NCI-H82 treated with DMSO at 0.1 percent for 48 hours (cell line): Measurements from ENCODE around the gene PHETA1.
"Not testable (repeated sequence)": the region's sequence is repeated elsewhere in the genome, so short reads cannot be mapped to it uniquely, and the experiment has no call there.

ENCODE experiments used
- DNase-seq: peaks from one replicate; lab custom pipeline; 2025; ENCODE audit not compliant: unreplicated experiment; lab: John Stamatoyannopoulos, UW

PHETA1 gene

DNA sequence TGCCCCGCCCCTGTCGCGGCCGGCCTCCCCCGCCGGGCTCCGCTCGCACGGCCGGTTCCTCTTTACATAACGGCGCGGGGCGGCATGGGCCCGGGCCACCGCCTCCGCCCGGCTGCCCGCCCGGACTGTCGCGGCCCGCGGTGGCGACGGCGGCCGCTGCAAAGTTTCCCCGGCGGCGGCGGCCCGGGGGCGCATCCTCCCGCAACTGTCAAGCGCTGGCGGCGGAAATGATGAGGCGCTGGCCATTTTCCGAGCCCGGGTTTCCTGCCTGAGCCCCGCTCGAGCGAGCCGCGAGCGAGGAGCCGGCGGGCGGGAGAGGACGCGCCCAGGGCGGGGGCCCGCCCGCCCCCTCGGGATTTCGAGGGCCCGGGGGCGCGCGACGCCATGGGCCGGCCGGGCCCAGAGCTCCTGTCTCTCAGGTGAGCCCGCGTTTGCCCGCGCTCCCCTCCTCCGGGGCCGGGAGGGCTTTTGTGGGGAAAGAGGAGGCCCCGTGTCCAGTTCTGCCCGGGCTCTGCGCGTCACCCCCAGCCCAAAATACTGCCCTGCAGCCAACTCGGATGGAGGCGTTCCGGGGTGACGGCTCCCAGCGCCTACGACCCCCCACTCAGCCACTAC is 37.1 kb upstream of the PHETA1 start, which contains the start of gene SH2B3:
Gene SH2B3, plus strand, starts transcription at position 65 of the 615 bp plus-strand sequence. CDS start 12,223 bp downstream, outside the sequence.
- DNase-seq: no peak

DNA sequence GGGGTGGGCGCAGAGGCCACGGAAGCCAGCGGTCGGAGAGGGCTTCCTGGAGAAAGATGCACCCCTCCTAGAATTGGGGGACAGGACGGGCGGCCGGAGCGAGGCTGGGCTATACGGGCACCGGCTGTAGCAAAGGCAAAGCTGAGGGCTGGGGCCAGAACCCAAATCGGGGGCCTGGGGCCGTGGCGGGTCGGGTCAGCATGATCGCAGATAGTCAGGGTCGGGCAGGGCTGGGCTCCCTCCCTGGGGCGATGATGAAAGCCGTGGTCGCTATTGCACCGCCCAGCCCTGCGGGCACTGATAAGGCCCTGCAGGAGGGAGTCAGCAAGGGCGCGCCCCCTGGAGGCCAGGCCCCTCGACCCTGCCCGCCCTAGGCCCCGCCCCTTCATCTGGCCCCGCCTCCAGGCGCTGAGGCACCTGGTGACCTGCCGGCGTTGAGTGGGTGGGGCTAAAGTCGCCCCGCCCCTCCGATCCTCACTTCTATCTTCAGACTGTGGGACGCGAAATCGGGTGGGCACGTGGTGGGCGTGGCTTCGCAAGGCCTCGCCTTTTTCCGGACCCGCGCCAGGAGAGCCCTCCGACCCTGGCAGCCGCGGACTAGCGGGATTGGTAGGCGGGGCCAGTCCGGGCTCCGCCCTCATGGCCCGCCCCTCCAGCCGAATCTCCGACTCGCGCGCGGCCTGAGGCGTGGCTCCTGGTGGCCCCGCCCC is 36.4 kb upstream of the PHETA1 start:
- DNase-seq: peak; percentile 90

DNA sequence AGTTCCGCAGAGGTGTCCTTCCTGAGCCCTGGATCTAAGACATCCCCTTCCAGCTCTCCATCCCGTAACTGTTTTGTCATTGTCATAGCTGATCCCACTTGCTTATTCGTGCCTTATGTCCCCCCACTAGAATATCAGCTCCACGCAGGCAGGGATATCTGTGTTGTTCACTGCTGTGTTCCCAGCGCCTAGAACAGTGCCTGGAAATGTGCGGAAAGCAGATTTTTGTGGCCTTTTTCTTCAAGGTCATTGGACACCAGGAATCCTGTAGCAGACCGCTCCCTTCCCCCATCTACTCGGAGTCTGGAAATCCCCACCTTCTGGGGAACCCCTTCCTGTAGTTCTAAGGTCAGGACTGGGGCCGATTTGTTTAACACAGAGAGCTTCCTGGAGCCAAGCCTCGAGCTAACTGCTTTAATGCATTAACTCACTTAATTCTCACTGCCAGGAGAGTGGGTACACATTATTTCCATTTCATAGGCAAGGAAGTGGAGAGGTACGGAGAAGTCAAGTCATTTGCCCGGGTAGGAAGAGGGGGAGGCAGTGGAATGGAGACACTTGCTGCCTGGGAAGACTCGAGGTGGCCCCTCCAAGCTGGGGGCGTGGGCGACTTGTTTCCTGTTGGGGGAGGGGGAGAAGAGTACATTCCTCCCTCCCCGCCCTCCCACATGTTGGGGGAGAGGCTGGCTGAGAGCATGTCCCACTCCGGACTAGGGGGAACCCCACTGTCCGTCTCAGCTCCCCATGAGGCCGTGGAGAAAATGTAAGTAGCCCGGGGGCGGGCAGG is 35.7 kb upstream of the PHETA1 start:
- no peak for DNase-seq

DNA sequence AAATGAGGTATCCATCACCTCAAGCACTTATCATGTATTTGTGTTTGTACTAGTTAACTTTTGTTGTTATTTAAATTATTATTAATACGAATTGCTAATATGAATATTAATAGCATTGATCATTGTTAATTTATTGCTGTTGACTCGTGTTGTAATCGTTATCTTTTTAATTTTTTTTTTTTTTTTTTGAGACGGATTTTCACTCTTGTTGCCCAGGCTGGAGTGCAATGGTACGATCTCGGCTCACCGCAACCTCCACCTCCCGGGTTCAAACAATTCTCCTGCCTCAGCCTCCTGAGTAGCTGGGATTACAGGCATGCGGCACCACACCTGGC is 33.6 kb upstream of the PHETA1 start:
- not testable (repeated sequence) for DNase-seq

DNA sequence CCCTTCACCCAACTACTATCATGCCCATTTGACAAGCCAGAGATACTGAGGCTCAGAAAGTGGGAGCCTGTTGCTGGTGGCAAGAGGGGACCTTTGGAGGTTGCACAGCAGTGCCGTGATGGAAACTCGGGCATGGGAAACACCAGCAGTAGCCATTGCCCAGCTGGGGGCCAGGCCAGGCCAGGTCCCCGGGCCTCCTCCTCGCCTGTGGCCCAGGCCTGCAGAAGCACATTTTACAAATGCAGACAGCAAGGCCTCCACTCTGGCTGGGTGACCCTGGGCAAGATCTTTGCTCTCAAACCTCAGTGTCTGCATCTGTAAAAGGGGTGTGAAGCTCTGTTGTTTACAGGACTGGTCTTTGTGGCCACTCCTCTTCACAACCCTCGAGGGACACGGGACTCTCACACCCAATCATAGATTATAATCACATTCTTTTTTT is 32.3 kb upstream of the PHETA1 start:
- DNase-seq: no peak

DNA sequence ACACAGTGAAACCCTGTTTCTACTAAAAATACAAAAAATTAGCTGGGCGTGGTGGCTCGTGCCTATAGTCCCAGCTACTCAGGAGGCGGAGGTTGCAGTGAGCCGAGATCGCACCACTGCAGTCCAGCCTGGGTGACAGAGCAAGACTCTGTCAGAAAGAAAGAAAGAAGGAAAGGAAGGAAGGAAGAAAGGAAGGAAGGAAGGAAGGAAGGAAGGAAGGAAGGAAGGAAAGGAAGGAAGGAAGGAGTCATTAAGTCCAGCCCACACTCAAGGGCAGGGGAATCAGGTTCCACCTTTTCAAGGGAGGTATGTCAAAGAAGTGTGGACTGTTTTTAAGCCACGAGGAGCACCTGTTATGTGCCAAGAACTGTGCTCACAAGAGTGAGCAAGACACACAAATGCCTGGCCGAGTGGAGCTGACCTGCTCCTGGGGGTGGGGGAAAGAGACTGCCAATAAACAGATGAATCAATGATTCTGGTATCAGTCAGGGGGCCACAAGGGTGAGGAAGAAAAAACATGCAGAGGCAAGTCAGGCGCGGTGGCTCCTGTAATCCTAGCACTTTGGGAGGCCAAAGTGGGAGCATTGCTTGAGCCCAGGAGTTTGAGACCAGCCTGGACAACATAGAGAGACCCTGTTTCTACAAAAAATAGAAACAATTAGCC is 31.0 kb upstream of the PHETA1 start:
- DNase-seq: not testable (repeated sequence)

DNA sequence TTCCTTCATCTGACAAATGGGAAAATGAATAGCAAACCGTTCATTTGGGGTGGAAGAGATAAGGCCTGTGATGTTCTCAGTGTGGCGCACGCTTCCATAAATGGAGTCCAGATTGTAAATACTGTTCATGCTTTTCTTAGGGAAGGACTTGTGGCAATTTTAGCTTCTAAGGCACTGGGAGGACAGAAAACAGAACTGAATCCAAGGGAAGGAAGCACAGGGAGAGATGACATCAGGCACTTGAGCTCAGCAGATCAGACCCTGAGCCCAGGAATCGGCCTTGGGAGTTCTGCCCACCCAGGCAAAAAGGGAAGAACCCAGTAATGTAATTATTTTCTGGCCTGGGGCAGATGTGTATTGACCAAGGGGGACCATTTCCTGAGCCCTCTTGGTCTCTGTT is 29.6 kb upstream of the PHETA1 start:
- DNase-seq: no peak

DNA sequence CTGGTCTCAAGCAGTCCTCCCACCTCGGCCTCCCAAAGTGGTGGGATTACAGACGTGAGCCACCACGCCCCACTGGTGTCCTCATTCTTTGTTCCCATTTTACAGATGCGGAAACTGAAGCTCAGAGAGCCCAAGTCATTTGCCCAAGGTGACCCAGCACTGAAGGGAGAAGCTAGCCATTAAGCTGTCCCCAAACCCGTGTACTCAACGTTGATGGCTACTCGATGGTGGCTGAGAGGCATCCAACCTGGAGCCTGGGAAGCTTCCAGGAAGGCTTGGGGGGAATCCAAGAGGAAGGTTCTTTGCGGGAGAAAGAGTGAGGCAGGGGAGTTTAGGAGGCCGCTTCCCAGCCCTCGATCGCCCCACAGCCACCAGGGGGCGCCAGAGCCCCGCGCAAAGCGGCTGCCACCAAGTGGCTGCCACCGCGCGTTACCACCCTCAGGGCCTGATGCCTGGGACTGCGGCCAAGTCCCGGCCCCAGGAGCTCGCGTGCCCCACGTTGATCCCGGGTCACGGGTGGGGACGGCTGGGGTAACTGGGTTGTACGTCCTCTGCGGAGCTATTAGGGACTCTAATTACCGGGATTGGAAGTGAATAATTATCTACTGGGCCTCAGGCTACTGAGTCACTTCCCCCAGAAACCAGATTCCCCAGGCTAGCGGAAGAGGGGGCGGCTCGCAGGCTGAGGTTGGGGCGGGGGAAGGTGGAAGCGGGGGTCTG is 28.0 kb upstream of the PHETA1 start:
- peak; percentile 33 for DNase-seq

DNA sequence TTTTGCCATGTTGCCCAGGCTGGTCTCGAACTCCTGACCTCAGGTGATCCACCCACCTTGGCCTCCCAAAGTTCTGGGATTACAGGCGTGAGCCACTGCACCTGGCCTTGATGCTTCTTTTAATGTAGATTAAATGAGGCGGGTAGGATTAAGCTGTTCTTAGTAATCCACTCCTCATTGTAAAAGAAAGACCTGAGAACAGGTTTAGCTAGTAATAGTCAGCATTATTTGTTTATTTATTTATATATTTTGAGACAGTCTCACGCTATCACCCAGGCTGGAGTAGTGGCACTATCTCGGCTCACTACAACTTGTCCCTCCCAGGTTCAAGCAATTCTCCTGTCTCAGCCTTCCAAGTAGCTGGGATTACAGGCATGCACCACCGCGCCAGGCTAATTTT is 27.4 kb upstream of the PHETA1 start:
- DNase-seq: not testable (repeated sequence)

DNA sequence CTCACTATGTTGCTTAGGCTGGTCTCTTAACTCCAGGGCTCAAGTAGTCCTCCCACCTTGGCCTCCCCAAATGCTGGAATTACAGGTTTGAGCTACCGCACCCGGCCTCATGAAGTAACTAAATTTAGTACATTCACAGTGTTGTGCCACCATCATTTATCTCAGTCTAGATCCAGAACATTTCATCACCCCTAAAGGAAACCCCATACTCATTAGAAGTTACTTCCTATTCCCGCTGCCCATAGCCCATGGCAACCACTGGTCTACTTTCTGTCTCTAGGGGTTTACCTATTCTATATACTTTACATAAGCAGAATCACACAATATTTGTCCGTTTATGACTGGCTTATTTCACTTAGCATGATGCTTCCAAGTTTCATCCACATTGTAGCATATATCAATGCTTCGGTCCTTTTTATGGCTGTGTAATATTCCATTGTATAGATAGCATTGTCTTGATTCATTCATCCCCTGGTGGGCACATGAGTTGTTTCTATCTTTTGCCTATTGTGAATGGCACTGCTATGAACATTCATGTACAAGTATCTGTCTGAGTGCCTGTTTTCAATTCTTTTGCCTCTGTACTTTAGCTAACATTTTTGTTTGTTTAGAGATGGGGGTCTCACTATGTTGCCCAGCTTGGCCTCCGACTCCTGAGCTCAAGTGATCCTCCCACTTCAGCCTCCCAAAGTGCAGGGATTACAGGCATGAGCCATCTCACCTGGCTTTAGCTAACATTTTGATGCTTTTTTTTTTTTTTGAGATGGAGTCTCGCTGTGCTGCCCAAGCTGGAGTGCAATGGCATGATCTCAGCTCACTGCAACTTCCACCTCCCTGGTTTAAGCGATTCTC is 26.7 kb upstream of the PHETA1 start:
- no peak for DNase-seq

DNA sequence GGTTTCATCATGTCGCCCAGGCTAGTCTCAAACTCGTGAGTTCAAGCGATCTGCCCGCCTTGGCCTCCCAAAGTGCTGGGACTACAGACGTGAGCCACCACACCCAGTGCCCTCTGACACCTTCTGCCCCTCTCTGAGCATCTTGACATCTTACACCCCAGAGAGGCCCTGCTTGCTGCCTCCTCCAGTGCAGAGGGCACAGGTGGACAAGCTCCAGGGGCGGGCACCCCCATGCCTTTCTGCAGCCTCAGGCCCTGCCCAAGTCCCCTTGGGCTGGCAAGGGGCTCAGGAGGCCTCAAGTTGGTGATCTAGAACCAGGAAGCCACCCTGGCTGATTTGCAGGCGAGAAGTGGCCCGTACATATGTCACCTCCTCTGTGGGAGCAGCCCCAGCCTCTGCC is 25.6 kb upstream of the PHETA1 start:
- no peak for DNase-seq

DNA sequence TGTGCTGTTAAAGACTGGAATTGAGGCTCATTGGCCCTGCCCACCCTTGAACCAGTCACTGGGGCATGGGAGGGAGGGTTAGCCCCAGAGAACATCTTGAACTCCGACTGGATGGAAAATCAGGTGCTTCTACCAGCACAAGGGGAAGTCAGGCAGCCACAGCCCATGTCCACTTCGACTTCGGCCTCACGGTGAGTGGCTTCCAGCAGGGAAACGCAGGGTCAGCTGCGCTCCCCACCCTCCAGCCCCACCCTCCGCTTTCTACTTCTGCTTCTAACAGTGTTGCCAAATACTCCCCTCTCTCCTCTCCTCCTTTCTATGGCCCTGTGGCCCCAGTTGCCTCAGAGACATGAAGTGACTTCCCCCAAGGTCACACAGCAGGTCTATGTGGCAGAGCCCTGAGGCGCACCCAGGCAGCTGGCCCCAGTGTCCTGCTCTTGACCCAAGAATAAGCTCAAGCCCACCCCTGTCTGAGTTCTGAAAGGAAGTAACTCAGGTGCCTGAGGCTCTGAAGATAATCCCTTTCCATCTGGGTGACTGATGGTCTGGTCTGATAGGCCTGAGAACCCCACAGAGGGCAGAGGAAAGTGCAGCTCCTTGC is 24.9 kb upstream of the PHETA1 start:
- DNase-seq: no peak

DNA sequence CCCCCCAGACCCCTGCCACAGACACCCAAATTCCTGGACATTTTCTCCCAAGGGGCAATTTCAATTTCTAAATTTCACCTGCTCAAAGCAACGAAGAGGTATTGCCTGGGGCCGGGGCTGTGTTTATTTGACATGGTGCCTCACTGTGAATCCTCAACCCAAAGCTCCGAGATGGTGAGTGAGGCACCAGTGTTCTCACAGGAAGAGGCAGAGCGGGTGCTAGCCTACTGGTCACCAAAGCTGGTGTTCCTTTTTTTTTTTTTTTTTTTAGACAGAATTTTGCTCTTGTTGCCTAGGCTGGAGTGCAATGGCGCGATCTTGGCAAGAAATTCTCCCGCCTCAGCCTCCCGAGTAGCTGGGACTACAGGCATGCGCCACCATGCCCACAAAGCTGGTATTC is 22.0 kb upstream of the PHETA1 start:
- DNase-seq: no peak

DNA sequence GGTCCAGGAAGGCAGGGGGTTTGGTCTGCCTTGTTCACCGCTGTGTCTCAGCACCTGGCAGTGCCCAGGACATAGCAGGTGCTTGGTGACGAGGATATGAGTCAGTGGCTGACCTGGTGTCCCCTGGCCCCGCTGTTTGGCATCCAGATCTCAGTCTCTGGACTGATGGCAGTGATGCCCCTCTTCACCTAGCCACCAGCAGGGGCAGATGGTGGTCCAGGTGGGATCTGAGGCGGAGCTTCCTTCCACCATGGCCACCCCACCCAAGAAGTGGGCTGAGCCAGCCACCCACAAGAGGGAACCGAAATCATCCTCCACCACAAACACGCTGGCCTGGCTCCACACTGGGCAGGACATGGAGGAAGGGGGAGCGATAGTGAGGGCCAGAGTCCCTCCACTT is 20.7 kb upstream of the PHETA1 start:
- DNase-seq: no peak

DNA sequence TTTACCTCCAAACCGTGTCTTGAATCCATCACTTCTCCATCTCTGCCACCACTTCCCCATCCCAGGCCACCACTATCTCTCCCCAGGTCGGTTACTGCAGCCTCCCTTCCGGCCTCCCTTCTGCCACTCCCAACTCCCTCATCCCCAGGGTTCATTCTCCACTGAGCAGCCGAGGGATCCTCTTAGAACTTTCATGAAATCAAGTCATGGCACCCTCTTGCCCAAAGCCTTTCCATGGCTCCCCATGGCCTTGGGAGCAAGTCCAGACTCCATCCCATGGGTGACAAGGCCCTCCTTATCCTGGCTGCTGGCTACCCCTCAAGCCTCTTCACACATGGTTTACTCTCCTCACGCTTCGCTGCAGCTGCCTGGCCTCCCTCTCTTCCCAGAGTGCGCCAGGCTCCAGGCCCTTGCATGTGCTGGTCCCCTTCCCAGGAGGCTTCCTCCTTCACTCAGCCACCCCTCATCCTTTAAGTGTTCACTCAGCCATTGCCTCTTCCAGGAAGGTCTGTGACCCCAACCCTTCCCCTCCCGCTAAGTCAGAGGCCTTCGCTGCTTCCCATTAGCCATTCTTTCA is 18.9 kb upstream of the PHETA1 start:
- DNase-seq: no peak

DNA sequence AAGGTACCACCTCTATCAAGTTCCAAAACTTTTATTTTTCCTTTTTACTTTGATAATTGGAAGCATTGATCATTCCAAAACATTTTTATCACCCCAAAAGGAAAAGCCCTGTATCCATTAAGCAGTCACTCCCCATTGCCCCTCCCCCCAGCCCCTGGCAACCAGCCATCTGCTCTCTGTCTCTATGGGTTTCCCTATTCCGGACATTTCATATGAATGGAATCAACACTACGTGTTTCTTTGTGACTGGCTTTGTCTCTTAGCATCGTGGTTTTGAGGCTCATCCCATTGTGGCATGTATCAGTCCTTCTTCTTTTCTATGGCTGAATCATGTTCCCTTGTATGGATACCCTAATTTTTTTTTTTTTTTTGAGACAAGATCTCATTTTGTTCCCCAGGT is 18.0 kb upstream of the PHETA1 start:
- no peak for DNase-seq

DNA sequence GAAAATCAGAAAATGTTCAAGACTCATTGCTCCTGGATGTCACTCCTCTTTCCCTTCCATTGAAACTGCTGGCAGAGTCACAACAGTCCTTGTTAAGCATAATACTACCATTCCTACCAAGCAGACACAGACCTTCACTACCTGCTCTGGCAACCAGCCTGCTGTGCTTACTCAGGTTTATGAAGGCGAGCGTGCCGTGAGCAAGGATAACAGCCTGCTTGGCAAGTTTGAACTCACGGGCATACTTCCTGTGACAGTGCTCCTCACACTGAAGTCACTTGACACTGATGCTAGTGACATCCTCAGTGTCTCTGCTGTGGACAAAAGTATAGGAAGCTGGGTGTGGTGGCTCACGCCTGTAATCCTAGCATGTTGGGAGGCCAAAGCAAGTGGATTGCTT is 15.7 kb upstream of the PHETA1 start:
- no peak for DNase-seq

DNA sequence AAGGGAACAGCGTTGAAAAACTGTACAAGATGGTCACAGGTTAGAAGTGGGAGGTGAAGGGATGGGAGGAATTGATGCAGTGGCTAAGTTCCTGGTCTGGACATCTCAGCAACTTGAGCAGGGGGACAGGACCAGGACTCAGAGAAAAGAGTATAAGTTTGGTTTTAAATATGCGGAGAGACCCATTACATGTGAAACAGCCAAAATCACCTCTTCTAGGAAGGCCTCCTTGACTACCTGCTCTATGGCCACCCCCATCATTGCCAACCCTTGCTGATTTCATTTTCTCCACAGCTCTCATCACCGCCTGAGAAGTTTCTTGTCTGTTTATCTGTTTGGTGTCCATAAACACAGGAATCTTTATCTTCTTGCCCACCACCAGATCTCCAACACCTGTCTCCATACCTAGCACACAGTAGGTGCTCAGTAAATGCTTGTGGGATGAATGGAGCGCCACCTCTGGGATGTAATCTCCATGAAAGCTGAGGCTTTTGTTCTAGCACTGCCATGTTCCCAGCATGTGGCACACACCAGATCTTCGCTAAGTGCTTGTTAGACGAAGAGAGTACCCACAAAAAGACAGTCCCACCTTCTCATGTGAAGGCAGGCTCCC is 11.2 kb upstream of the PHETA1 start:
- no peak for DNase-seq

DNA sequence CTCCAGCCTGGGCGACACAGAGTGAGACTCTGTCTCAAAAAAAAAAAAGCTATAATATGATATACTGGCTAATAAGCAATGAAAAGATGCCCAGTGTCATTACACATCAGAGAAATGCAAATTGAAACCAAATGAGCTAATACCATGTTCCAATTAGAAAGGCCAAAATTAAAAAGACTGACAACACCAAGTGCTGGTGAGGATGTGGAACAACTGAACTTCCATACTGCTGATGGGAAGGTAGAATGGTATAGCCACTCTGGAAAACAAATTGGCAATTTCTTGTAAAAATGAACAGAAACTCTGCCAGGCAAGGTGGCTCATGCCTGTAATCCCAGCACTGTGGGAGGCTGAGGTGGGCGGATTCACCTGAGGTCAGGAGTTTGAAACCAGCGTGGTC is 8.5 kb upstream of the PHETA1 start:
- no peak for DNase-seq
